Lower lobe of right lung (tissue), 2 donors: Measurements from ENCODE around the gene OR5AL1. TPM values are rescaled to one million over a fixed set of nuclear protein-coding genes. Genes with fewer than 3 reads are reported as not detected.

Source experiments
- ATAC-seq, 2 donors: fragments of 200-7000 bp; cut with Tn5 transposase; one replicate each; pipeline ENCODE4 v1.9.1; 2020 to 2022; ENCODE audit warnings: mild to moderate bottlenecking in 2 of 2, moderate library complexity in 2 of 2
- DNase-seq: peaks from one replicate; pipeline ENCODE4 v3.0.0-alpha.2; 2020
- H3K27ac ChIP-seq: fragments of 200-600 bp; one replicate; pipeline ENCODE4 v1.8.0; 2022
- H3K27me3 ChIP-seq: fragments of 200-600 bp; one replicate; pipeline ENCODE4 v1.8.0; 2022; ENCODE audit warnings: low read depth
- H3K36me3 ChIP-seq: fragments of 200-600 bp; one replicate; pipeline ENCODE4 v1.8.0; 2022; ENCODE audit warnings: mild to moderate bottlenecking
- H3K4me1 ChIP-seq: fragments of 200-600 bp; one replicate; pipeline ENCODE4 v1.8.0; 2022
- H3K4me3 ChIP-seq: fragments of 200-600 bp; one replicate; pipeline ENCODE4 v1.8.0; 2022; ENCODE audit warnings: mild to moderate bottlenecking
- H3K9me3 ChIP-seq: fragments of 200-600 bp; one replicate; pipeline ENCODE4 v1.8.0; 2022
- intact Hi-C: fragments of 100-400 bp; cut with DNase I; formaldehyde crosslinking; loops from one replicate; pipeline ENCODE4 v1.11.0; 2022
- total RNA-seq: library from RNA; stranded (reverse); fragmentation: NEBNext Ultra II Directional; extraction: Animal tissue kit (Norgen Biotek cat#: 25700); gene quantifications from one replicate; pipeline ENCODE4 v1.2.1, GENCODE V29; 2021
- TF ChIP-seq, protein P1 (sequence below): fragments of 200-600 bp; IDR thresholded peaks from one replicate; pipeline ENCODE4 v1.8.0; 2022; ENCODE audit warnings: antibody characterized with exemption, mild to moderate bottlenecking
- donor health status: DM: no; HTN: yes; CAD: no; lungs with severe emphysema.

The OR5AL1 gene
- total RNA-seq, 1 donor from 2014 or later, result not detected

DNA sequence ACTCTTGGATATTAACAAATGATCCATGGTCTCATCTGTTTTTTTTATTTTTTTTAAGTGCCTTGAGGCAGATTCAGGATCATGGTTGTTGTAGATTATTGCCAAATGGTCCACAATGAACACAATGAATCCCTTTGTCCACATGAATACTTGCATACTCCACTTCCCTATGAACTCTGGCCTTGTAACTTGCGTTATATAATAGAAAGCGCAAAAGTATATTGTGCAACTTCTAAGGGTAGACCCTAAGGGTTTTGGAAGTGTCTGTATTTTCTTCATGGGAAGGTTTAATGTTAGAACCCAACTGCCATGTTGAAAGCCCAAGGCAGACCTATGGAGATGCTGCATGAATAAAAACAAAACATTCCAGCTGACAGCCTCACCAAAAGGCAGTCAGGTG, 8.1 kb upstream of the OR5AL1 start:
- Histone ChIP-seq H3K27ac (no peak overlapping the region), H3K27me3 (no peaks in the 10 kb centered on the region), H3K4me3 (no peak overlapping the region), H3K36me3 (no peaks in the 10 kb centered on the region), H3K9me3 (no peaks in the 10 kb centered on the region), H3K4me1 (no peaks in the 10 kb centered on the region)
- DNase-seq, result no peak
- TF ChIP-seq, protein P1, sequence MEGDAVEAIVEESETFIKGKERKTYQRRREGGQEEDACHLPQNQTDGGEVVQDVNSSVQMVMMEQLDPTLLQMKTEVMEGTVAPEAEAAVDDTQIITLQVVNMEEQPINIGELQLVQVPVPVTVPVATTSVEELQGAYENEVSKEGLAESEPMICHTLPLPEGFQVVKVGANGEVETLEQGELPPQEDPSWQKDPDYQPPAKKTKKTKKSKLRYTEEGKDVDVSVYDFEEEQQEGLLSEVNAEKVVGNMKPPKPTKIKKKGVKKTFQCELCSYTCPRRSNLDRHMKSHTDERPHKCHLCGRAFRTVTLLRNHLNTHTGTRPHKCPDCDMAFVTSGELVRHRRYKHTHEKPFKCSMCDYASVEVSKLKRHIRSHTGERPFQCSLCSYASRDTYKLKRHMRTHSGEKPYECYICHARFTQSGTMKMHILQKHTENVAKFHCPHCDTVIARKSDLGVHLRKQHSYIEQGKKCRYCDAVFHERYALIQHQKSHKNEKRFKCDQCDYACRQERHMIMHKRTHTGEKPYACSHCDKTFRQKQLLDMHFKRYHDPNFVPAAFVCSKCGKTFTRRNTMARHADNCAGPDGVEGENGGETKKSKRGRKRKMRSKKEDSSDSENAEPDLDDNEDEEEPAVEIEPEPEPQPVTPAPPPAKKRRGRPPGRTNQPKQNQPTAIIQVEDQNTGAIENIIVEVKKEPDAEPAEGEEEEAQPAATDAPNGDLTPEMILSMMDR, result no peak
- intact Hi-C loops, result no loop called here
- ATAC-seq, result no peak

DNA sequence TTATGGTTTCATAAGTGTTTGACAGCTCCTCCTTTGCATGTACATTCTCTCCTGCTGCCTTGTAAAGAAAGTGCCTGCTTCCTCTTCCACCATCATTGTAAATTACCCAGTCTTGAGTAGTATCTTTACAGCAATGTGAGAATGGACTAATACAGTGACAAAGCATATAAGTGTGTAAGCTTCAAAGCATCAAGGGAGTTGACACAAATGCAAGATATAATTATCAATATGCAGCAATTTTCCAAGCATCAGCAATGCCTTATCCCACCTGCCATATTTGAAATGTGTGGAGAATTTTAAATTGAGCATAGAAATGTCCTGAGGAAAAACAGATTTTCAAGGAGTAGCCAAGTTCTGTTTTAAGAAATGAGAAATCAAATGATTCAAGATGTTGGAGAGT, 1.7 kb upstream of the OR5AL1 start:
- DNase-seq (no peak), ATAC-seq (no peak)
- H3K9me3 ChIP-seq, result no peaks in the 10 kb centered on the region
- H3K27me3 ChIP-seq, result no peaks in the 10 kb centered on the region
- TF ChIP-seq, protein P1, result no peak
- H3K4me3 ChIP-seq, result no peak overlapping the region
- intact Hi-C loops, result no loop called here
- no peaks in the 10 kb centered on the region for H3K36me3 ChIP-seq
- H3K27ac ChIP-seq, result no peak overlapping the region
- H3K4me1 ChIP-seq, result no peaks in the 10 kb centered on the region

DNA sequence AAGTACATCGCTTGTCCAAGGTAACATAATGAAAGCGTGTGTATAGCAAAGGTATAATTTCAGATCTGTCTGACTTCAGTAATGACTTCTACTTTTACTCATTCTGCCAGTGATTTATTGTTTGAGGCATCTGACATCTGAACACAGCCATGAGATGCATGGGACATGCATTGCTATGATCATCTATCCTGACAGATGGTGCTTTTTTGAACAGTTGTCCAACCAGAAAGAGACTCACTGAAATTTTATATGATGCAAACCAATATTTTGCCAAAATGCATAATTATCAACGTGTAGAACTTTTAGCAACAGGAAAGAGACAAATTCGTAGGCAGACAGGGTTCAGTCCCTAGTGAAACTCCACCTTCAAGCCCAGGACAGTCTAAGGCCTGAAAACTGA, 41.0 kb downstream of the OR5AL1 start:
- Histone ChIP-seq H3K36me3 (no peaks in the 10 kb centered on the region), H3K4me3 (no peak overlapping the region), H3K27ac (no peak overlapping the region), H3K4me1 (no peaks in the 10 kb centered on the region), H3K27me3 (no peaks in the 10 kb centered on the region), H3K9me3 (no peaks in the 10 kb centered on the region)
- DNase-seq (no peak), ATAC-seq (no peak)
- intact Hi-C loops, result no loop called here
- TF ChIP-seq, protein P1, result no peak

DNA sequence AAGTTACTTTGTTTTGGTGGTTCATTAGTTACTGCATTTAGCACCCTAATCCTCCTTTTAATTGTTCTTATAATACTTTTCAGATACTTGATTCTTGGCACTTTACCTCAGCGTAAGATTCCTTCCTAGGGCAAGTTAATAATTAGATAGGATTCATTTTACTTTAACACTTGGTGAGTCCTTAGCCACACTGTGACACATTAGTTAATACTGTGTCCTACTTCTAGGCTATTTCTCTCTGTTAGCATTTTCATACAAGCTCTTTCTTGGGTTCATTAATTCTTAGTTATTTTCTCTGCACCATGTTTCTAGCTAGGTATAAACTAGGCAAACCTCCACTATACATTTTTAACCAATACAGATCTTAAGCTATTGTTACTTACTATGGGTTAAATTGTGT, 44.6 kb downstream of the OR5AL1 start:
- DNase-seq (no peak), ATAC-seq (no peak)
- no peak overlapping the region for H3K4me3 ChIP-seq
- TF ChIP-seq, protein P1, result no peak
- no peaks in the 10 kb centered on the region for H3K36me3 ChIP-seq
- intact Hi-C loops, result no loop called here
- H3K4me1 ChIP-seq, result no peaks in the 10 kb centered on the region
- H3K27ac ChIP-seq, result no peak overlapping the region
- no peaks in the 10 kb centered on the region for H3K9me3 ChIP-seq
- H3K27me3 ChIP-seq, result no peaks in the 10 kb centered on the region

Other genes starting within 250 kb of the OR5AL1 start
- gene OR5J2, start 236.1 kb upstream of the OR5AL1 start, total RNA-seq, result not detected
- not detected for gene OR5T2, start 178.4 kb upstream of the OR5AL1 start, total RNA-seq
- not detected for gene OR5T3, start 160.4 kb upstream of the OR5AL1 start, total RNA-seq
- not detected for gene OR5T1, start 138.5 kb upstream of the OR5AL1 start, total RNA-seq
- gene OR8H1, start 120.4 kb upstream of the OR5AL1 start, total RNA-seq, result not detected
- not detected for gene OR8K3, start 97.6 kb upstream of the OR5AL1 start, total RNA-seq
- gene OR8K1, start 66.7 kb upstream of the OR5AL1 start, total RNA-seq, result not detected
- not detected for gene OR8J1, start 58.4 kb upstream of the OR5AL1 start, total RNA-seq
- not detected for gene OR8U1, start 37.1 kb upstream of the OR5AL1 start, total RNA-seq
- gene OR5M3, start 60.7 kb downstream of the OR5AL1 start, total RNA-seq, result not detected
- not detected for gene OR5M8, start 78.7 kb downstream of the OR5AL1 start, total RNA-seq
- not detected for gene OR5M11, start 130.6 kb downstream of the OR5AL1 start, total RNA-seq
- not detected for gene OR5M10, start 165.0 kb downstream of the OR5AL1 start, total RNA-seq
- gene OR5M1, start 202.2 kb downstream of the OR5AL1 start, total RNA-seq, result not detected
- gene OR5AP2, start 229.7 kb downstream of the OR5AL1 start, total RNA-seq, result not detected